ENCODE data around the gene F2. TPM values are rescaled to one million over a fixed set of nuclear protein-coding genes. Genes with fewer than 3 reads are reported as not detected.
A peak's percentile ranks its signal among the peaks of the same experiment; 100 is the strongest.

The F2 gene
- total and polyA plus RNA-seq, 2 of the 13 experiments (the other 11 are each of a cell fraction or from before 2014, with no cell fraction given): 330 to 801 TPM

- TF ChIP-seq ZNF142 (CRISPR knock-in tag; IDR thresholded peaks at IDR 0.05) (peak; percentile 46; the same call in 1 of the 2 replicates), ATF2 (CRISPR knock-in tag; IDR thresholded peaks at IDR 0.05) (peak; percentile 95), ZNF672 (CRISPR knock-in tag; IDR thresholded peaks at IDR 0.05) (no peak), ZBTB21 (CRISPR knock-in tag; IDR thresholded peaks at IDR 0.05) (no peak), ZNF136 (CRISPR knock-in tag; IDR thresholded peaks at IDR 0.05; ENCODE audit: low read depth) (no peak), ARID5B (CRISPR knock-in tag; IDR thresholded peaks at IDR 0.05) (peak; percentile 86), ZC3H4 (CRISPR knock-in tag; IDR thresholded peaks at IDR 0.05; ENCODE audit: borderline replicate concordance) (no peak), KDM1A (CRISPR knock-in tag; IDR thresholded peaks at IDR 0.05) (0 out of 2 replicates have a peak, but pooled peaks have one; percentile 6), LCORL (IDR thresholded peaks at IDR 0.05) (no peak), LCORL (CRISPR knock-in tag; IDR thresholded peaks at IDR 0.05) (no peak; the same call in none of the 2 replicates), GLI4 (CRISPR knock-in tag; IDR thresholded peaks at IDR 0.05; ENCODE audit: borderline replicate concordance) (no peak), ZNF883 (CRISPR knock-in tag; IDR thresholded peaks at IDR 0.05; ENCODE audit: not compliant biosample characterization) (no peak), ZBTB37 (CRISPR knock-in tag; IDR thresholded peaks at IDR 0.05) (no peak), ZNF564 (CRISPR knock-in tag; IDR thresholded peaks at IDR 0.05) (0 out of 2 replicates have a peak, but pooled peaks have one; percentile 11), KAT8 (CRISPR knock-in tag; IDR thresholded peaks at IDR 0.05) (peak; percentile 55)
These were observed at the start of gene F2 (continued) for GRCh38 chr11:46719048-46719542.
